Activated CD8-positive, alpha-beta T cell treated with anti-CD3 and anti-CD28 coated beads for 36 hours (primary cell): ENCODE data around the gene SLC45A3. TPM values are rescaled to one million over a fixed set of nuclear protein-coding genes. Genes with fewer than 3 reads are reported as not detected.

Experiments used
- ATAC-seq: fragments of 200-7000 bp; cut with Tn5 transposase; one replicate; pipeline ENCODE4 v1.10.0; 2021; ENCODE audit warnings: mild to moderate bottlenecking, moderate library complexity
- CTCF ChIA-PET: fragments of 350-600 bp; sonication (Branson Sonifier 250); formaldehyde crosslinking; loops from one replicate; lab custom pipeline; 2021; ENCODE audit warnings: antibody characterized with exemption; lab: Charles Lee
- POLR2A ChIA-PET: fragments of 350-600 bp; sonication (Branson Sonifier 250); formaldehyde crosslinking; loops from one replicate; lab custom pipeline; 2021; ENCODE audit warnings: antibody characterized with exemption; lab: Charles Lee
- DNase-seq: peaks from one replicate; pipeline ENCODE4 v3.0.0-alpha.2; 2020
- H3K27ac Mint-ChIP-seq: one replicate; pipeline ENCODE4 v1.8.0; 2021; ENCODE audit warnings: mild to moderate bottlenecking, mixed read lengths
- H3K27me3 Mint-ChIP-seq: one replicate; pipeline ENCODE4 v1.8.0; 2021; ENCODE audit warnings: mixed read lengths
- H3K36me3 Mint-ChIP-seq: one replicate; pipeline ENCODE4 v1.8.0; 2021; ENCODE audit warnings: low read depth, mixed read lengths
- H3K4me1 Mint-ChIP-seq: one replicate; pipeline ENCODE4 v1.8.0; 2021; ENCODE audit warnings: low read depth, mixed read lengths
- H3K4me3 Mint-ChIP-seq: one replicate; pipeline ENCODE4 v1.8.0; 2021; ENCODE audit warnings: mild to moderate bottlenecking, moderate library complexity, mixed read lengths
- H3K9me3 Mint-ChIP-seq: one replicate; pipeline ENCODE4 v1.8.0; 2021; ENCODE audit warnings: mixed read lengths
- CTCF ChIP-seq: fragments of 200-600 bp; IDR thresholded peaks from one replicate; pipeline ENCODE4 v1.8.0; 2022; ENCODE audit warnings: antibody characterized with exemption, mild to moderate bottlenecking
- intact Hi-C: fragments of 100-400 bp; cut with micrococcal nuclease; formaldehyde crosslinking; loops from one replicate; pipeline ENCODE4 v1.10.0; 2022
- total RNA-seq, 2 experiments: library from RNA; stranded (reverse); gene quantifications; one replicate each; pipeline ENCODE4 v1.2.3, GENCODE V29; 2021

The SLC45A3 gene
- total RNA-seq, 2 experiments from 2014 or later = 0.38 to 0.65 TPM

- Mint-ChIP-seq H3K4me3 (no peak overlapping the region), H3K9me3 (no peaks in the 10 kb centered on the region), H3K27ac (no peak overlapping the region), H3K27me3 (peaks cover 9% of the 10 kb centered on the region), H3K4me1 (peaks cover 7% of the 10 kb centered on the region), H3K36me3 (no peaks in the 10 kb centered on the region)
- ATAC-seq = no peak
- no peak for TF ChIP-seq CTCF
- intact Hi-C loops = no loop called here
- no peak for DNase-seq
- ChIA-PET CTCF (interaction anchor here (1.2 to 4.3 kb wide), 5 partner anchors 8 to 307 kb away, joined by 3 to 34 read pairs (median 10); no protein-coding TSS in a partner anchor), POLR2A (interaction anchor here (0.6 to 1.5 kb wide), 3 partner anchors 10 to 77 kb away, joined by 3 to 5 read pairs (median 3); partner anchors contain the start of gene SLC45A3)
Measured at GRCh38 chr1:205670150-205670446, 10.2 kb downstream of the SLC45A3 start.

DNA sequence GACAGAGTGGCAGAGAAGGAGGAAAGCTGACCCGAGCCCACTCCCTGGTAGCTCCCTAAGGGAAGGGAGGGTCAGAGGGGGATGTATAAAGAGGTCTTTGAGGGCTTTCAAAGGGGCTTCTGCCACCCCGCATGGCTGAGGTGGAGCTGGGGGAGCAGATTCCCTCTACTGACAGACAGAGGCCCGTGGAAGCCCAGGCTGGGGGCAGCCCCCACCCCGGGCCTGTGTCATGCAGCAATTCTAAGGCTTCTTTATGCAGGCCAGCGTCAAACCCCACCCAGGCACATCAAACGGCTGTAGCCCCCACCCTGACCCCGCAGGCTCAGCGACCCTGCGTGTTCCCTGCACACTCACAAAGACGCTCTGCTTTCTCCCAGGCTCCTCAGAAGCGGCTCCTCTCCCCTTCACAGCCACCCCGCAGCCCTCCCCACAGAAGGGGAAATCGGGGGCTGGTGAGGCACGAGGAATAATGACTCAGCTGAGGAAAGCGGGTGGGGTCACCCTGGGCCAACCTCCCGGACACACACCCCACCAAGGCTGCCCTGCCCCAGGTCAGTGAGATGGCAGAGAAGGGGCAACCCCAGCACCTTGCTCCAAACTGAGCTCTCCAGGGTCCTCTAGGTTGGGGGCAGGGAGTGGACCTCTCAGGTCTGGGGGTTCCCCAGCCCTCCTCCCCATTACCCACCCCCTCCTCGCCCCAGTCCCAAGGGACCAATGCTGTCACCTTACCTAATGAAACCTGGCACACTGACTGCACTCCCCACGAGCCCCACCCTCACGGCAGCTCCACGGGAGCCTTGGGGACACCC lies 10.8 kb downstream of the SLC45A3 start:
- Mint-ChIP-seq H3K36me3 (no peaks in the 10 kb centered on the region), H3K27ac (no peak overlapping the region)
- POLR2A ChIA-PET = interaction anchor here (0.6 to 1.5 kb wide), 4 partner anchors 10 to 76 kb away, joined by 3 to 5 read pairs (median 3); partner anchors contain the start of genes ELK4 and SLC45A3

GRCh38 chr1:205668951-205669340 lies 11.4 kb downstream of the SLC45A3 start:
- Mint-ChIP-seq H3K4me3 (no peak overlapping the region), H3K27ac (no peak overlapping the region), H3K36me3 (no peaks in the 10 kb centered on the region), H3K9me3 (no peaks in the 10 kb centered on the region), H3K27me3 (peaks cover 9% of the 10 kb centered on the region), H3K4me1 (peaks cover 7% of the 10 kb centered on the region)
- peak; percentile 31 for ATAC-seq
- CTCF ChIA-PET = interaction anchor here (1.0 to 4.3 kb wide), 4 partner anchors 10 to 308 kb away, joined by 4 to 34 read pairs (median 13); no protein-coding TSS in a partner anchor
- TF ChIP-seq CTCF = no peak
- POLR2A ChIA-PET = interaction anchor here (0.5 to 0.8 kb wide), 2 partner anchors 37 to 230 kb away, joined by 3 read pairs; partner anchors contain the start of gene ELK4
- no peak for DNase-seq
- intact Hi-C loops = no loop called here

More for the DNA sequence above, 10.8 kb downstream of the SLC45A3 start:
- Mint-ChIP-seq H3K27me3 (peaks cover 9% of the 10 kb centered on the region), H3K4me1 (peaks cover 7% of the 10 kb centered on the region), H3K4me3 (no peak overlapping the region), H3K9me3 (no peaks in the 10 kb centered on the region)
- CTCF ChIA-PET = interaction anchor here (1.0 to 4.3 kb wide), 5 partner anchors 9 to 308 kb away, joined by 4 to 34 read pairs (median 10); no protein-coding TSS in a partner anchor
- no peak for TF ChIP-seq CTCF
- intact Hi-C loops = no loop called here
- DNase-seq (peak; percentile 19), ATAC-seq (peak; percentile 46)

GRCh38 chr1:205667909-205668643 lies 12.2 kb downstream of the SLC45A3 start:
- no peak for TF ChIP-seq CTCF
- CTCF ChIA-PET = interaction anchor here (1.0 to 4.3 kb wide), 5 partner anchors 9 to 309 kb away, joined by 3 to 34 read pairs (median 4); no protein-coding TSS in a partner anchor
- POLR2A ChIA-PET = interaction anchor here (0.6 kb wide), 1 partner anchor 16 kb away, joined by 3 read pairs; no protein-coding TSS in a partner anchor
- no peak overlapping the region for H3K4me3 Mint-ChIP-seq
- intact Hi-C loops = no loop called here
- peaks cover 9% of the 10 kb centered on the region for H3K27me3 Mint-ChIP-seq
- no peak overlapping the region for H3K27ac Mint-ChIP-seq
- ATAC-seq (no peak), DNase-seq (no peak)
- H3K4me1 Mint-ChIP-seq = peaks cover 7% of the 10 kb centered on the region
- no peaks in the 10 kb centered on the region for H3K9me3 Mint-ChIP-seq
- H3K36me3 Mint-ChIP-seq = no peaks in the 10 kb centered on the region
